Fibroblast of lung (primary cell): Measurements from ENCODE around the gene CCT8L2. TPM values are rescaled to one million over a fixed set of nuclear protein-coding genes. Genes with fewer than 3 reads are reported as not detected.

Experiments used
- polyA plus RNA-seq, 2 donors: library from polyadenylated mRNA; depleted of rRNA in 1 of 2; stranded (reverse) in 1 of 2; unstranded in 1 of 2; fragments of >200 nt; gene quantifications; 2 replicates each; pipeline ENCODE4 v1.2.1, GENCODE V29; 2011 to 2012; ENCODE audit warnings: missing spikeins in 1 of 2
- total RNA-seq: library from RNA; depleted of rRNA; stranded (reverse); fragments of >200 nt; gene quantifications from 2 replicates; pipeline ENCODE4 v1.2.1, GENCODE V29; 2014

Gene CCT8L2
- total and polyA plus RNA-seq, 2 donors (not counting 1 experiment from before 2014, with no cell fraction given): not detected

Other genes starting within 250 kb of the CCT8L2 start
- gene XKR3, start 232.6 kb upstream of the CCT8L2 start, total RNA-seq: 0.17 TPM in 1 of 2 replicates, not detected in the other
- not detected in 2 replicates for gene XKR3, start 232.6 kb upstream of the CCT8L2 start, polyA plus RNA-seq